HAP-1 (cell line): ENCODE data around the gene MTLN.

Source experiments
- DNase-seq, 2 experiments: peaks; one replicate each; pipeline ENCODE4 v3.0.0-alpha.2; 2016 to 2020; ENCODE audit warnings: low spot score in 2 of 2
- H3K27me3 ChIP-seq: fragments of 250-450 bp; sonication (Bioruptor Pico); 2 replicates; pipeline ENCODE4 v1.5.1; 2020; ENCODE audit warnings: low read depth, mild to moderate bottlenecking, moderate library complexity
- H3K36me3 ChIP-seq: fragments of 250-450 bp; sonication (Bioruptor Pico); replicated peaks from 2 replicates; pipeline ENCODE4 v1.5.1; 2020; ENCODE audit warnings: mild to moderate bottlenecking
- H3K4me1 ChIP-seq: fragments of 250-450 bp; sonication (Bioruptor Pico); 2 replicates; pipeline ENCODE4 v1.5.1; 2020; ENCODE audit warnings: mild to moderate bottlenecking
- H3K4me3 ChIP-seq: fragments of 250-450 bp; sonication (Bioruptor Pico); 2 replicates; pipeline ENCODE4 v1.5.1; 2020; ENCODE audit warnings: mild to moderate bottlenecking, moderate library complexity
- H3K9me3 ChIP-seq: fragments of 250-450 bp; sonication (Bioruptor Pico); 2 replicates; pipeline ENCODE4 v1.5.1; 2020; ENCODE audit warnings: mild to moderate bottlenecking, moderate library complexity
- in situ Hi-C: fragments of 300-500 bp; cut with MboI; formaldehyde crosslinking; loops from 3 replicates; pipeline ENCODE4 v1.14.3; 2020; ENCODE audit warnings: low sequenced_read_pairs, inconsistent platforms, mixed read lengths

Gene MTLN

DNA sequence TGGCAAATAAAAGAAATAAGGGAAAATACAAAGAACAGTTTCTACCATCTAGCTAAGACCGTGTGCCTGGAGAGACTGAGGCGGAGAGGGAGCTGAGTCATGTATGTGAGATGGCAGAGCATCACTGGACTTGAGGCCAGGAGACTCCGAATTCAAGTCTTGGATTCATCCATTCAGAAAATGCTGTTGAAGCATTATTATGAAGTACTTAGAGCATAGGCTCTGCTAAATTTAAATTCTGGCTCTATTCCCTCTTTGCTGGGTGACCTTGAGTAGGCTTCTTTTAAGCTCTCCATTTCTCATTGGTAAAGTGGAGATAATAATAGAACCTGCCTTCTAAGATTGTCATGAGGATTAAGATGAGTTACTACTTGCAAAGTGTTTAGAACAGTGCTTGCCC is 42.2 kb downstream of the MTLN start:
- no peak for DNase-seq
- Histone ChIP-seq H3K36me3 (no peaks in the 10 kb centered on the region), H3K9me3 (no peaks in the 10 kb centered on the region), H3K27me3 (peaks cover 4% of the 10 kb centered on the region), H3K4me1 (no peaks in the 10 kb centered on the region), H3K4me3 (no peak overlapping the region)
- in situ Hi-C loops, result no loop called here

DNA sequence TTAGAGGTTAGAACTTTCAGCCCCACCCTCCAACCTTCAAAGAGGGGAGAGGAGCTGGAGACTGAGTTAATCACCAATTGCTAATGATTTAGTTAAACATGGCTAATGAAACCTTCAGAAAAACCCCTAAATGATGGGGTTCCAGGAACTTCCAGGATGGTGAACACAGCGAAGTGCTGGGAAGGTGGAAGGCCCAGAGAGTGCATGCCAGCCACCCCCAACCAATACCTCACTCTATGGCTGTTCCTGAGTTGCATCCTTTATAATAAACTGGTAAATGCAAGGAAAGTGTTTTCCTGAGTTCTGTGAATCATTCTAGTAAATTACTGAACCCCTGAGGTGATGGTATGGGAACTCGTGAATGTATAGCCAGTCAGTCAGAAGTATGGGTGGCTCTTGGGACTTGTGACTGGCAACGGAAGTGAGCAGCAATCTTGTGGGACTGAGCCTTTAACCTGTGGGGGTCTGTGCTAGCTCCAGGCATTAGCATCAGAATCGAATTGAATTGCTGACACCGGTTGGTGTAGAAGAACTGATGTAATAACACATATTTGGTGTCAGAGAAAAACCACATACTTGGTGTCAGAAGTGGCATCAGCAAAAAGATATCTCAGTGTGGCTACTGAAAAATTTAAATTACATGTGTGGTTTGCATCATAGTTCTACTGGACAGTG is 44.9 kb downstream of the MTLN start:
- Histone ChIP-seq H3K36me3 (no peaks in the 10 kb centered on the region), H3K4me3 (no peak overlapping the region), H3K9me3 (no peaks in the 10 kb centered on the region), H3K4me1 (no peaks in the 10 kb centered on the region), H3K27me3 (peaks cover 4% of the 10 kb centered on the region)
- in situ Hi-C loops, result no loop called here
- no peak for DNase-seq

DNA sequence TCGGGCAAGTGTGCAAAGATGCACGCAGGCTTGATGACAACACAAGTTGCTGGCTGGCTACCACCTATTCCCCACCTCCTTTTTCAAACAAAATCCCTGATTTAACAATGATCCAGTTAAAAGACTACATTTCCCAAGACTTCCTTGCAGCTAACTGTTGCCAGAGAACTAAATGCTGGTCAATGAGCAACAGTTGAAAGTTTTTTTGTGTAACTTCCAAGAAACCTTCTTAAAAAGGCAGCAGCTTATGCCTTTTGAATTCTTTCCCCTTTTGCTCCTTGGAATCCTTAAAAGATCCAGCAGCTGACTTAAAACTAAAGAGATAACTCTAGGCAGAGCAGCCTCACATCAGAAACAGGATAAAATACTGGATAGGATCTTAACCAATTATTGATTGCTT is 46.1 kb downstream of the MTLN start:
- in situ Hi-C loops, result no loop called here

More for the DNA sequence above, 46.1 kb downstream of the MTLN start:
- no peak overlapping the region for H3K4me3 ChIP-seq
- DNase-seq, result no peak
- H3K9me3 ChIP-seq, result no peaks in the 10 kb centered on the region
- peaks cover 2% of the 10 kb centered on the region for H3K27me3 ChIP-seq
- no peaks in the 10 kb centered on the region for H3K4me1 ChIP-seq
- no peaks in the 10 kb centered on the region for H3K36me3 ChIP-seq
